GM18861 (cell line): ENCODE results near the gene CIAPIN1.

Experiments
- ATAC-seq: cut with Tn5 transposase; IDR thresholded peaks from one replicate; pipeline ENCODE4 v1.9.1; 2021; ENCODE audit not compliant: unreplicated experiment

Gene CIAPIN1

GRCh38 chr16:57447186-57447962, at the start of gene CIAPIN1, which contains the start of gene COQ9:
Gene CIAPIN1, minus strand, starts transcription at chr16:57447385. Its CDS starts 6,457 bp downstream, at chr16:57440928.
Gene COQ9, plus strand, starts transcription at chr16:57447479. Its CDS starts 27 bp downstream, at chr16:57447506.
- peak; percentile 90 for ATAC-seq

GRCh38 chr16:57493767-57494166, 46.6 kb upstream of the CIAPIN1 start:
- ATAC-seq: no peak

- ATAC-seq: no peak
Measured at GRCh38 chr16:57489229-57489628, 42.0 kb upstream of the CIAPIN1 start.

- ATAC-seq: no peak
Measured at GRCh38 chr16:57486858-57487834, 40.0 kb upstream of the CIAPIN1 start.

GRCh38 chr16:57485916-57486857, 39.0 kb upstream of the CIAPIN1 start, which contains the start of gene DOK4:
Gene DOK4, minus strand, starts transcription at chr16:57486493. Its CDS starts 6,986 bp downstream, at chr16:57479507.
- peak; percentile 60 for ATAC-seq

- no peak for ATAC-seq
Measured at GRCh38 chr16:57485091-57485915, 38.1 kb upstream of the CIAPIN1 start.

- no peak for ATAC-seq
Measured at GRCh38 chr16:57484515-57485005, 37.4 kb upstream of the CIAPIN1 start.

- no peak for ATAC-seq
Measured at GRCh38 chr16:57483725-57484514, 36.7 kb upstream of the CIAPIN1 start.

- ATAC-seq: no peak
Measured at GRCh38 chr16:57482845-57483545, 35.8 kb upstream of the CIAPIN1 start.

- no peak for ATAC-seq
Measured at GRCh38 chr16:57481421-57481820, 34.2 kb upstream of the CIAPIN1 start.

- ATAC-seq: no peak
Measured at GRCh38 chr16:57480754-57481230, 33.6 kb upstream of the CIAPIN1 start.

- no peak for ATAC-seq
Measured at GRCh38 chr16:57479976-57480753, 33.0 kb upstream of the CIAPIN1 start.

- no peak for ATAC-seq
Measured at GRCh38 chr16:57479205-57479975, 32.2 kb upstream of the CIAPIN1 start.

GRCh38 chr16:57478396-57479204, 31.4 kb upstream of the CIAPIN1 start:
- ATAC-seq: no peak

- no peak for ATAC-seq
Measured at GRCh38 chr16:57477531-57478202, 30.5 kb upstream of the CIAPIN1 start.
